CD4-positive, alpha-beta memory T cell (primary cell): Measurements from ENCODE around the gene KLF6. TPM values are rescaled to one million over a fixed set of nuclear protein-coding genes. Genes with fewer than 3 reads are reported as not detected.

Experiments used
- CTCF ChIA-PET: fragments of 350-600 bp; sonication (Branson Sonifier 250); formaldehyde crosslinking; loops from one replicate; lab custom pipeline; 2021; ENCODE audit warnings: inconsistent platforms; ENCODE audit not compliant: partially characterized antibody; lab: Charles Lee
- POLR2A ChIA-PET: fragments of 350-600 bp; sonication (Branson Sonifier 250); formaldehyde crosslinking; loops from one replicate; lab custom pipeline; 2021; ENCODE audit not compliant: partially characterized antibody; lab: Charles Lee
- DNase-seq, 5 donors: peaks; one replicate each; pipeline versions ENCODE4 v3.0.0 to v3.0.0-alpha.2; 2020 to 2022; ENCODE audit warnings: mixed read lengths in 1 of 5
- H3K27ac ChIP-seq: one replicate; pipeline ENCODE4 v1.7.0; 2013; ENCODE audit warnings: low read depth, low read length
- H3K27me3 ChIP-seq: 2 replicates; pipeline ENCODE4 v1.7.0; 2013; ENCODE audit warnings: mild to moderate bottlenecking, low read length, moderate library complexity; ENCODE audit not compliant: insufficient read depth
- H3K36me3 ChIP-seq: 2 replicates; pipeline ENCODE4 v1.7.0; 2013; ENCODE audit warnings: mild to moderate bottlenecking, low read length, moderate library complexity; ENCODE audit not compliant: insufficient read depth
- H3K4me1 ChIP-seq: 2 replicates; pipeline ENCODE4 v1.7.0; 2013; ENCODE audit warnings: mild to moderate bottlenecking, low read length, moderate library complexity; ENCODE audit not compliant: insufficient read depth
- H3K4me3 ChIP-seq, 2 donors: one replicate each; pipeline ENCODE4 v1.7.0; 2013; ENCODE audit warnings: low read length in 2 of 2, mild to moderate bottlenecking in 1 of 2
- H3K9me3 ChIP-seq, 2 donors: one replicate each; pipeline ENCODE4 v1.7.0; 2013; ENCODE audit warnings: low read length in 2 of 2, control low read depth in 1 of 2; ENCODE audit not compliant: control insufficient read depth in 1 of 2
- H3K27ac Mint-ChIP-seq, 7 donors: one replicate each; pipeline ENCODE4 v1.8.0; 2020 to 2021; ENCODE audit warnings: mixed read lengths in 7 of 7, mild to moderate bottlenecking in 6 of 7, inconsistent platforms in 3 of 7, moderate library complexity in 3 of 7
- H3K27me3 Mint-ChIP-seq, 2 donors: one replicate each; pipeline ENCODE4 v1.8.0; 2020 to 2021; ENCODE audit warnings: mixed read lengths in 2 of 2
- H3K36me3 Mint-ChIP-seq, 2 donors: one replicate each; pipeline ENCODE4 v1.8.0; 2020 to 2021; ENCODE audit warnings: mixed read lengths in 2 of 2, inconsistent platforms in 1 of 2, mild to moderate bottlenecking in 1 of 2
- H3K4me1 Mint-ChIP-seq, 4 donors: one replicate each; pipeline ENCODE4 v1.8.0; 2020 to 2021; ENCODE audit warnings: mixed read lengths in 4 of 4, mild to moderate bottlenecking in 1 of 4
- H3K4me3 Mint-ChIP-seq, 8 donors: one replicate each; pipeline ENCODE4 v1.8.0; 2020 to 2021; ENCODE audit warnings: mixed read lengths in 8 of 8, mild to moderate bottlenecking in 7 of 8, moderate library complexity in 6 of 8, inconsistent platforms in 3 of 8
- H3K9me3 Mint-ChIP-seq, 8 donors: one replicate each; pipeline ENCODE4 v1.8.0; 2020 to 2021; ENCODE audit warnings: mixed read lengths in 8 of 8, mild to moderate bottlenecking in 5 of 8, inconsistent platforms in 3 of 8, moderate library complexity in 1 of 8
- intact Hi-C: fragments of 100-400 bp; cut with micrococcal nuclease; formaldehyde crosslinking; loops from one replicate; pipeline ENCODE4 v1.15.1; 2023
- polyA plus RNA-seq, 2 donors: library from polyadenylated mRNA; unstranded; fragments of 300-500 nt; fragmentation: Illumina TruSeq; gene quantifications; one replicate each; pipeline ENCODE4 v1.2.3, GENCODE V29; 2021
- total RNA-seq, 2 experiments: library from RNA; stranded (reverse); gene quantifications; one replicate each; pipeline ENCODE4 v1.2.3, GENCODE V29; 2021

The KLF6 gene
- total and polyA plus RNA-seq, 4 experiments from 2014 or later, result 291 to 865 (median 562) TPM

DNA sequence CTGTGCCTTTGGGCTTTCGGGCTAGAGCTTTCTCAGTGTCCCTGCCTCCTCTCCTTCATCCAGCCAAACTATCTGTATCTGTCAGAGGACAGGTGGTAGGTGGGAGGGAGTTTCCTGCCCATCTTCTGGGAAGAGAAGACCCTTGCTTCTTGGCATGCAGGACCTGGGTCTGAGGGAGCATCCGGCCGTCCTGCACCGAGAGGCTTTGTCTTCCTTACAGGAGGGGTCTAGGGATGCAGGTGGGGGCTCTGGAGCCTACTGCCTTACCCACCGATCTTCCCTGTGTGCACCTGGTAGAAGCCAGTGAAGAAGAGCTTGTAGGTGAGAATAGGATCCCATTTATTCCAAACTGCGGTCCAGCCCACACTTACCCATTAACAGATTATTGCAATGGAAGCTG, 5.8 kb upstream of the KLF6 start:
- CTCF ChIA-PET, result no interaction called here
- no peaks in the 10 kb centered on the region for H3K36me3 ChIP-seq
- Mint-ChIP-seq H3K27ac (no peak overlapping the region), H3K4me1 (peaks cover 4 to 22% (median 7%) of the 10 kb centered on the region in 4 donors), H3K4me3 (no peak overlapping the region), H3K27me3 (no peaks in the 10 kb centered on the region), H3K9me3 (peaks cover 2 to 23% (median 11%) of the 10 kb centered on the region in 8 donors), H3K36me3 (peaks cover 5 to 7% of the 10 kb centered on the region in 2 donors)
- DNase-seq, result no peak
- POLR2A ChIA-PET, result interaction anchor here (0.6 to 4.4 kb wide), 5 partner anchors 8 to 159 kb away, joined by 3 to 27 read pairs (median 3); no protein-coding TSS in a partner anchor
- H3K27me3 ChIP-seq, result no peaks in the 10 kb centered on the region
- no peaks in the 10 kb centered on the region for H3K9me3 ChIP-seq
- intact Hi-C loops, result no loop called here
- H3K4me3 ChIP-seq, result peak overlapping the region in 1 of 2 donors; percentile 4
- peaks cover 11% of the 10 kb centered on the region for H3K4me1 ChIP-seq
- H3K27ac ChIP-seq, result no peak overlapping the region

GRCh38 chr10:3790272-3790671, 5.3 kb upstream of the KLF6 start:
- Histone ChIP-seq H3K27ac (no peak overlapping the region), H3K4me1 (peaks cover 11% of the 10 kb centered on the region), H3K4me3 (no peak overlapping the region), H3K27me3 (no peaks in the 10 kb centered on the region), H3K36me3 (no peaks in the 10 kb centered on the region), H3K9me3 (no peaks in the 10 kb centered on the region)
- POLR2A ChIA-PET, result interaction anchor here (0.8 to 4.4 kb wide), 6 partner anchors 10 to 160 kb away, joined by 3 to 27 read pairs (median 4); no protein-coding TSS in a partner anchor
- H3K9me3 Mint-ChIP-seq, result peaks cover 2 to 23% (median 11%) of the 10 kb centered on the region in 8 donors
- H3K27me3 Mint-ChIP-seq, result peaks cover 0 to under 1% of the 10 kb centered on the region in 2 donors
- H3K4me3 Mint-ChIP-seq, result no peak overlapping the region
- no peak for DNase-seq
- H3K4me1 Mint-ChIP-seq, result peaks cover 4 to 22% (median 9%) of the 10 kb centered on the region in 4 donors
- H3K36me3 Mint-ChIP-seq, result peaks cover 5 to 8% of the 10 kb centered on the region in 2 donors
- intact Hi-C loops, result no loop called here
- peak overlapping the region in 1 of 7 donors; percentile 14 for H3K27ac Mint-ChIP-seq
- CTCF ChIA-PET, result no interaction called here

- Histone ChIP-seq H3K27me3 (no peaks in the 10 kb centered on the region), H3K4me1 (peaks cover 11% of the 10 kb centered on the region), H3K36me3 (no peaks in the 10 kb centered on the region), H3K27ac (no peak overlapping the region), H3K4me3 (no peak overlapping the region), H3K9me3 (no peaks in the 10 kb centered on the region)
- H3K27ac Mint-ChIP-seq, result peak overlapping the region in 1 of 7 donors; percentile 14
- CTCF ChIA-PET, result no interaction called here
- peaks cover 4 to 19% (median 9%) of the 10 kb centered on the region in 4 donors for H3K4me1 Mint-ChIP-seq
- H3K9me3 Mint-ChIP-seq, result peaks cover 2 to 25% (median 11%) of the 10 kb centered on the region in 8 donors
- POLR2A ChIA-PET, result interaction anchor here (0.8 to 4.4 kb wide), 10 partner anchors 11 to 99 kb away, joined by 3 to 27 read pairs (median 4); no protein-coding TSS in a partner anchor
- peaks cover 5 to 13% of the 10 kb centered on the region in 2 donors for H3K36me3 Mint-ChIP-seq
- DNase-seq, result no peak
- H3K27me3 Mint-ChIP-seq, result peaks cover 0 to 2% of the 10 kb centered on the region in 2 donors
- intact Hi-C loops, result loop anchor here (10.0 kb wide), 1 partner anchor 185 kb away; no protein-coding TSS in a partner anchor
- no peak overlapping the region for H3K4me3 Mint-ChIP-seq
Observed at GRCh38 chr10:3789621-3790020, 4.6 kb upstream of the KLF6 start.

DNA sequence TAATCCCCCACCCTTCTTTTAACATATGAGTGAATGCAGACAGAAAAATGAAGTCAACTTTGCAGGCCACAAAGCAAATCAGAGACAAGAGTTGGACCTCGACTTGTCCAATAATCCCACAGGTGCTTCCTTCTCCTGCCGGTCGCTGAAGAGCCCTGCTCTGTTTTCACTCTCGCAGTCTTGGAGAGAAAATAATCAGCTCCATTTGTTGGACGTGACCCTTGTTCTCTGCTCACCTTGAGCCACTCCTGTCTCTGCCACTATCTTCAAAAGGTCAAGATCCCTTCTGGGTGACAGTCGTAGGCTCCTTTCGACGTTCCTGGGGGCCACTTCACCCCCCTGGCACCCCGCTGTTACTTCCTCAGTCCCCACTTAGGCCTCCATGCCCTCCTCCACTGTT, 2.8 kb upstream of the KLF6 start:
- H3K27ac Mint-ChIP-seq, result peak overlapping the region in 5 of 7 donors; percentile 18 to 99 (median 47)
- no peak for DNase-seq

GRCh38 chr10:3787016-3787400, 2.0 kb upstream of the KLF6 start:
- Mint-ChIP-seq H3K4me1 (peaks cover 4 to 38% (median 15%) of the 10 kb centered on the region in 4 donors), H3K4me3 (peak overlapping the region; percentile 21 to 95 (median 90))

More for the DNA sequence above, 2.8 kb upstream of the KLF6 start:
- no peak overlapping the region for H3K27ac ChIP-seq
- CTCF ChIA-PET, result no interaction called here
- peaks cover 0 to 2% of the 10 kb centered on the region in 2 donors for H3K27me3 Mint-ChIP-seq
- H3K4me1 Mint-ChIP-seq, result peaks cover 4 to 30% (median 12%) of the 10 kb centered on the region in 4 donors
- POLR2A ChIA-PET, result interaction anchor here (0.7 to 4.4 kb wide), 6 partner anchors 9 to 343 kb away, joined by 3 to 27 read pairs (median 4); no protein-coding TSS in a partner anchor
- H3K27me3 ChIP-seq, result no peaks in the 10 kb centered on the region
- intact Hi-C loops, result loop anchor here (10.0 kb wide), 1 partner anchor 187 kb away; no protein-coding TSS in a partner anchor
- peaks cover 22 to 29% of the 10 kb centered on the region in 2 donors for H3K36me3 Mint-ChIP-seq
- H3K4me3 ChIP-seq, result no peak overlapping the region
- peak overlapping the region in 2 of 8 donors; percentile 3 to 13 for H3K4me3 Mint-ChIP-seq
- H3K9me3 ChIP-seq, result no peaks in the 10 kb centered on the region
- H3K36me3 ChIP-seq, result no peaks in the 10 kb centered on the region
- peaks cover 0 to 32% (median 9%) of the 10 kb centered on the region in 8 donors for H3K9me3 Mint-ChIP-seq
- H3K4me1 ChIP-seq, result peaks cover 11% of the 10 kb centered on the region

GRCh38 chr10:3786295-3787015, 1.4 kb upstream of the KLF6 start:
- no peaks in the 10 kb centered on the region for H3K27me3 ChIP-seq
- peak overlapping the region; percentile 62 to 75 for H3K4me3 ChIP-seq
- peaks cover 12% of the 10 kb centered on the region for H3K4me1 ChIP-seq
- H3K36me3 ChIP-seq, result peaks cover 6% of the 10 kb centered on the region
- Mint-ChIP-seq H3K36me3 (peaks cover 36 to 40% of the 10 kb centered on the region in 2 donors), H3K27ac (peak overlapping the region; percentile 93 to 99 (median 98)), H3K4me1 (peaks cover 4 to 44% (median 17%) of the 10 kb centered on the region in 4 donors), H3K27me3 (peaks cover 0 to 2% of the 10 kb centered on the region in 2 donors), H3K9me3 (peaks cover 0 to 40% (median 9%) of the 10 kb centered on the region in 8 donors), H3K4me3 (peak overlapping the region; percentile 89 to 98 (median 92))
- CTCF ChIA-PET, result interaction anchor here (1.0 to 5.5 kb wide), 3 partner anchors 14 to 24 kb away, joined by 4 to 39 read pairs (median 8); no protein-coding TSS in a partner anchor
- POLR2A ChIA-PET, result interaction anchor here (0.9 to 6.8 kb wide), 29 partner anchors 8 to 870 kb away, joined by 3 to 1468 read pairs (median 88); no protein-coding TSS in a partner anchor
- DNase-seq, result peak; percentile 50 to 65 (median 59)
- intact Hi-C loops, result loop anchor here (1.0 to 10.0 kb wide), 2 partner anchors 163 to 188 kb away; no protein-coding TSS in a partner anchor
- no peaks in the 10 kb centered on the region for H3K9me3 ChIP-seq
- H3K27ac ChIP-seq, result peak overlapping the region; percentile 97

More at GRCh38 chr10:3787016-3787400, 2.0 kb upstream of the KLF6 start:
- no peaks in the 10 kb centered on the region for H3K27me3 ChIP-seq
- intact Hi-C loops, result loop anchor here (10.0 kb wide), 1 partner anchor 188 kb away; no protein-coding TSS in a partner anchor
- H3K9me3 Mint-ChIP-seq, result peaks cover 0 to 37% (median 9%) of the 10 kb centered on the region in 8 donors
- no peaks in the 10 kb centered on the region for H3K9me3 ChIP-seq
- peak overlapping the region; percentile 93 to 99 (median 98) for H3K27ac Mint-ChIP-seq
- CTCF ChIA-PET, result no interaction called here
- H3K4me3 ChIP-seq, result no peak overlapping the region
- peaks cover under 1% of the 10 kb centered on the region for H3K36me3 ChIP-seq
- no peak overlapping the region for H3K27ac ChIP-seq
- H3K4me1 ChIP-seq, result peaks cover 11% of the 10 kb centered on the region
- peaks cover 0 to 2% of the 10 kb centered on the region in 2 donors for H3K27me3 Mint-ChIP-seq
- POLR2A ChIA-PET, result no interaction called here
- no peak for DNase-seq
- peaks cover 30 to 35% of the 10 kb centered on the region in 2 donors for H3K36me3 Mint-ChIP-seq
